RWPE2 (cell line): Measurements from ENCODE around the gene INTS7.
A peak's percentile ranks its signal among the peaks of the same experiment; 100 is the strongest.

ENCODE experiments used
- ATAC-seq: fragments of 200-7000 bp; cut with Tn5 transposase; 3 replicates; pipeline ENCODE4 v1.9.1; 2021; ENCODE audit warnings: low read depth
- DNase-seq: peaks from one replicate; pipeline ENCODE4 v3.0.0-alpha.2; 2020; ENCODE audit warnings: low spot score
- H3K27ac ChIP-seq: fragments of 450-650 bp; 2 replicates; pipeline ENCODE4 v1.5.1; 2017; ENCODE audit warnings: mild to moderate bottlenecking; ENCODE audit not compliant: poor library complexity, severe bottlenecking
- H3K27me3 ChIP-seq: fragments of 250-450 bp; sonication (Bioruptor Pico); 2 replicates; pipeline ENCODE4 v1.5.1; 2021; ENCODE audit warnings: mild to moderate bottlenecking, moderate library complexity; ENCODE audit not compliant: insufficient read depth, poor library complexity, severe bottlenecking
- H3K36me3 ChIP-seq: fragments of 250-450 bp; sonication (Bioruptor Pico); 2 replicates; pipeline ENCODE4 v1.5.1; 2020; ENCODE audit warnings: low read depth, mild to moderate bottlenecking, moderate library complexity
- H3K4me1 ChIP-seq: fragments of 250-450 bp; sonication (Bioruptor Pico); 2 replicates; pipeline ENCODE4 v1.5.1; 2021; ENCODE audit warnings: mild to moderate bottlenecking, moderate library complexity; ENCODE audit not compliant: insufficient read depth, poor library complexity, severe bottlenecking
- H3K4me3 ChIP-seq: fragments of 250-450 bp; sonication (Bioruptor Pico); 2 replicates; pipeline ENCODE4 v1.5.1; 2021; ENCODE audit warnings: mild to moderate bottlenecking, moderate library complexity; ENCODE audit not compliant: severe bottlenecking
- H3K9me3 ChIP-seq: fragments of 250-450 bp; sonication (Bioruptor Pico); 2 replicates; pipeline ENCODE4 v1.5.1; 2021; ENCODE audit warnings: mild to moderate bottlenecking, moderate library complexity; ENCODE audit not compliant: severe bottlenecking
- TF ChIP-seq, protein P1 (sequence below): fragments of 450-650 bp; IDR thresholded peaks from one replicate; pipeline ENCODE4 v1.5.1; 2017; ENCODE audit warnings: mild to moderate bottlenecking, moderate library complexity; ENCODE audit not compliant: poor library complexity, severe bottlenecking

Gene INTS7, protein sequence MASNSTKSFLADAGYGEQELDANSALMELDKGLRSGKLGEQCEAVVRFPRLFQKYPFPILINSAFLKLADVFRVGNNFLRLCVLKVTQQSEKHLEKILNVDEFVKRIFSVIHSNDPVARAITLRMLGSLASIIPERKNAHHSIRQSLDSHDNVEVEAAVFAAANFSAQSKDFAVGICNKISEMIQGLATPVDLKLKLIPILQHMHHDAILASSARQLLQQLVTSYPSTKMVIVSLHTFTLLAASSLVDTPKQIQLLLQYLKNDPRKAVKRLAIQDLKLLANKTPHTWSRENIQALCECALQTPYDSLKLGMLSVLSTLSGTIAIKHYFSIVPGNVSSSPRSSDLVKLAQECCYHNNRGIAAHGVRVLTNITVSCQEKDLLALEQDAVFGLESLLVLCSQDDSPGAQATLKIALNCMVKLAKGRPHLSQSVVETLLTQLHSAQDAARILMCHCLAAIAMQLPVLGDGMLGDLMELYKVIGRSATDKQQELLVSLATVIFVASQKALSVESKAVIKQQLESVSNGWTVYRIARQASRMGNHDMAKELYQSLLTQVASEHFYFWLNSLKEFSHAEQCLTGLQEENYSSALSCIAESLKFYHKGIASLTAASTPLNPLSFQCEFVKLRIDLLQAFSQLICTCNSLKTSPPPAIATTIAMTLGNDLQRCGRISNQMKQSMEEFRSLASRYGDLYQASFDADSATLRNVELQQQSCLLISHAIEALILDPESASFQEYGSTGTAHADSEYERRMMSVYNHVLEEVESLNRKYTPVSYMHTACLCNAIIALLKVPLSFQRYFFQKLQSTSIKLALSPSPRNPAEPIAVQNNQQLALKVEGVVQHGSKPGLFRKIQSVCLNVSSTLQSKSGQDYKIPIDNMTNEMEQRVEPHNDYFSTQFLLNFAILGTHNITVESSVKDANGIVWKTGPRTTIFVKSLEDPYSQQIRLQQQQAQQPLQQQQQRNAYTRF

DNA sequence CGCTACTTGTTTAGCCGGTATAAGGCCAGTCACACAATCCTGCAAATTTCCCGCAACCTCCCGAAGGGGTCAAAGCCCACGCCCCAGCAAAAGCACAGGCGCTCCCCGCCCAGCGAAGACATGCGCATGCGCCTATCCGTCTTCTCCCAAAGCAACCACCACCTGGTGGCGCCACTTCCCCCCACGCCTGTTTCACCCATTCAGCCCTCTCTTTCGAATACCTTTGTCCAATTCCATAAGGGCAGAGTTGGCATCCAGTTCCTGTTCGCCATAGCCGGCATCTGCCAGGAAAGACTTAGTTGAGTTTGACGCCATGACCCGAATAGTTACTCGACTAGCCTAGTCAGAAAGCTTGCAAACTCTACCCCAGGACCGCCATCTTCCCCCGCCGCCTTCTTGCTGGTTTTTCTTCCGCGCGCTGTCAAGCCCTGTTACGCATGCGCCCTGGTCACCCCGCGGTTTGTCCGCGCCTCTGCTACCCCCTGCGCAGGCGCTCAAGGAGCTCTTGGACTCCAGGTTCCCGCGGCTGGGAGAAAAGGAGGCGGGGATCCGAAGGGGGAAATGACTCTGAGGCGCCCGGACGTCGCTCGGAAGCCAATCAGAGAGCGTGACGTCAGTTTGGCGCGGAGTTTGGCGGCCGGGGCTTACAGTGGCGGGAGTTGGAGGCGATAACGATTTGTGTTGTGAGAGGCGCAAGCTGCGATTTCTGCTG lies at the start of gene INTS7, which contains the start of gene DTL:
Gene INTS7, minus strand, starts transcription at position 435 of the 712 bp plus-strand sequence. Its CDS starts 120 bp downstream, at position 315.
Gene DTL, plus strand, starts transcription at position 626 of the 712 bp plus-strand sequence. CDS start 143 bp downstream, outside the sequence.
- peak within 1 kb of the TSS; percentile 62 for H3K4me3 ChIP-seq
- H3K36me3 ChIP-seq = no peaks in the 10 kb centered on the region
- peaks cover 23% of the 10 kb centered on the region for H3K4me1 ChIP-seq
- DNase-seq (peak; percentile 93), ATAC-seq (peak; percentile 79)
- TF ChIP-seq, protein P1, sequence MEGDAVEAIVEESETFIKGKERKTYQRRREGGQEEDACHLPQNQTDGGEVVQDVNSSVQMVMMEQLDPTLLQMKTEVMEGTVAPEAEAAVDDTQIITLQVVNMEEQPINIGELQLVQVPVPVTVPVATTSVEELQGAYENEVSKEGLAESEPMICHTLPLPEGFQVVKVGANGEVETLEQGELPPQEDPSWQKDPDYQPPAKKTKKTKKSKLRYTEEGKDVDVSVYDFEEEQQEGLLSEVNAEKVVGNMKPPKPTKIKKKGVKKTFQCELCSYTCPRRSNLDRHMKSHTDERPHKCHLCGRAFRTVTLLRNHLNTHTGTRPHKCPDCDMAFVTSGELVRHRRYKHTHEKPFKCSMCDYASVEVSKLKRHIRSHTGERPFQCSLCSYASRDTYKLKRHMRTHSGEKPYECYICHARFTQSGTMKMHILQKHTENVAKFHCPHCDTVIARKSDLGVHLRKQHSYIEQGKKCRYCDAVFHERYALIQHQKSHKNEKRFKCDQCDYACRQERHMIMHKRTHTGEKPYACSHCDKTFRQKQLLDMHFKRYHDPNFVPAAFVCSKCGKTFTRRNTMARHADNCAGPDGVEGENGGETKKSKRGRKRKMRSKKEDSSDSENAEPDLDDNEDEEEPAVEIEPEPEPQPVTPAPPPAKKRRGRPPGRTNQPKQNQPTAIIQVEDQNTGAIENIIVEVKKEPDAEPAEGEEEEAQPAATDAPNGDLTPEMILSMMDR = peak; percentile 86
- no peaks in the 10 kb centered on the region for H3K9me3 ChIP-seq
- H3K27me3 ChIP-seq = no peaks in the 10 kb centered on the region
- peak within 1 kb of the TSS; percentile 54 for H3K27ac ChIP-seq

DNA sequence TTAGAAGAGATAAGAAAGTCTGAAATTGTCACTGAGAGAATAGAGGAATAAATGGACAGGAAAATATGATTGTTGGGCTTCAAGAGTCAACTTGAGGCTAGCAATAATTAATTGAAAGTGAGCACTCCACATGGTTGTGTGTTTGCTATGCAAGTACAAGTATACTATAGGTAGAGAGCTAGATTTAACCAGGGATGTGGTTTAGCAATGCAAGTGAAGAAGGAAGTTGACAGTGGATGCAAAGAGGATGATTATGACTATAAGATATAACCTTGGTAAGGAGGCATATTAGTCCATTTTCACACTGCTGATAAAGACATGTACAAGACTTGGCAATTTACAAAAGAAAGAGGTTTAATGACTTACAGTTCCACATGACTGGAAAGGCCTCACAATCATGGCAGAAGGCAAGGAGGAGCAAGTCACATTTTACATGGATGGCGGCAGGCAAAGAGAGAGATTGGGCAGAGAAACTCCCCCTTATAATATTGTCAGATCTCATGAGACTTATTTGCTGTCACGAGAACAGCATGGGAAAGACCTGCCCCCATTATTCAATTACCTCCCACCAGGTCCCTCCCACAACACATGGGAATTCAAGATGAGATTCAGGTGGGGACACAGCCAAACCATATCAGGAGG lies 47.5 kb upstream of the INTS7 start:
- Histone ChIP-seq H3K4me1 (peaks cover 2% of the 10 kb centered on the region), H3K27me3 (no peaks in the 10 kb centered on the region), H3K36me3 (peaks cover 36% of the 10 kb centered on the region), H3K9me3 (no peaks in the 10 kb centered on the region), H3K27ac (no peak overlapping the region), H3K4me3 (no peak overlapping the region)
- TF ChIP-seq, protein P1 = no peak
- DNase-seq = no peak
- no peak for ATAC-seq

GRCh38 chr1:212078826-212079225 lies 43.5 kb upstream of the INTS7 start:
- Histone ChIP-seq H3K36me3 (peaks cover 49% of the 10 kb centered on the region), H3K27me3 (no peaks in the 10 kb centered on the region), H3K4me1 (no peaks in the 10 kb centered on the region), H3K4me3 (no peak overlapping the region), H3K27ac (no peak overlapping the region), H3K9me3 (no peaks in the 10 kb centered on the region)
- no peak for ATAC-seq
- DNase-seq = no peak
- TF ChIP-seq, protein P1 = no peak

DNA sequence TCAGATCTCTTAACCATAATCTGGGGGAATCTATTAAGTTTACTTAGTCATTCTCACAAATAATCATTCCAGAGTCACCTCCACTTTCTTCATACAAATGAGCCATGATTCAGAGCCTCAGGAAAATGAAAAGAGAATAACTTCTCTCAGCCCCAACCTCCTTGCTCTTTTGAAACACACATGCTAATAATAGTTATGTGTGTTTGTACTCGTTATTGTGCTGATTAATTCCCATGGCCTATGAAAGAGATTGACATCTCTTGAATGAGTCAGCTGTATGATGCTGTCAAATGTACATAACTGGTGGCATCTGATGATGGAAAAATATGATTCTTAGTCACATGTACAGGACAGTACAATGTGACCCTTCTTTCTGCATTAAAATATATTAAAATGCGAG lies 41.7 kb upstream of the INTS7 start:
- Histone ChIP-seq H3K4me1 (no peaks in the 10 kb centered on the region), H3K36me3 (peaks cover 56% of the 10 kb centered on the region), H3K4me3 (no peak overlapping the region), H3K27ac (no peak overlapping the region), H3K9me3 (no peaks in the 10 kb centered on the region), H3K27me3 (no peaks in the 10 kb centered on the region)
- ATAC-seq (no peak), DNase-seq (no peak)
- TF ChIP-seq, protein P1 = no peak
